ENCODE measurements around the gene TOR2A.
"Not testable (repeated sequence)": the region's sequence is repeated elsewhere in the genome, so short reads cannot be mapped to it uniquely, and the experiment has no call there.

The TOR2A gene

DNA sequence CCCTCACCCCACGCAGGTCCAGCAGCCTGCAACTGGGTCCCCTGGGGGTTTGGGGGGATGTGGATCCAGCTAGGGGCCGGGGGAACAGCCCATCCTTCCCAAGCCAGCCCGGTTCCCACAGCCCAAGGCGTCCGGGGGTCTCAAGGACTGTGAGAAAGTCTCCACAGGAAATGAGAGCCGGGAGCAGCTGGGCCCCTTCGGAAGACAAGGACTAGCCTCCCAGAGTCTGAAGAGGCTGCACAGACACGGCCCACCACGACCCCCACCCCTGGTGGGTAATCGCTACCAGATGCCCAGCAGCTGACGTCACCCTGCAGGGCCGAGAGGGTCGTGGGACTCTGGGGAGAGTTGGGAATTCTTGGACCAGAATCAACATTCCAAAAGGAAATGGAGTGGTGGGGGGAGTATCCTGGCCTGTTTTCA is 32.8 kb upstream of the TOR2A start:
- H3K27me3 ChIP-seq (ENCODE audit: insufficient read depth, low read length): no peaks in the 10 kb centered on the region
- peaks cover 10% of the 10 kb centered on the region for H3K4me1 ChIP-seq (ENCODE audit: control insufficient read depth, insufficient read depth, low read length, unreplicated experiment)
- H3K36me3 ChIP-seq (ENCODE audit: insufficient read depth, low read length): no peaks in the 10 kb centered on the region
- no peaks in the 10 kb centered on the region for H3K79me2 ChIP-seq (ENCODE audit: control insufficient read depth, insufficient read depth, low read length, unreplicated experiment)
- H3K27ac ChIP-seq (ENCODE audit: low read depth, low read length): no peak overlapping the region
- H3K4me3 ChIP-seq (ENCODE audit: low read depth, low read length): no peak overlapping the region
- H2AFZ ChIP-seq (ENCODE audit: low read length, unreplicated experiment): no peak overlapping the region

DNA sequence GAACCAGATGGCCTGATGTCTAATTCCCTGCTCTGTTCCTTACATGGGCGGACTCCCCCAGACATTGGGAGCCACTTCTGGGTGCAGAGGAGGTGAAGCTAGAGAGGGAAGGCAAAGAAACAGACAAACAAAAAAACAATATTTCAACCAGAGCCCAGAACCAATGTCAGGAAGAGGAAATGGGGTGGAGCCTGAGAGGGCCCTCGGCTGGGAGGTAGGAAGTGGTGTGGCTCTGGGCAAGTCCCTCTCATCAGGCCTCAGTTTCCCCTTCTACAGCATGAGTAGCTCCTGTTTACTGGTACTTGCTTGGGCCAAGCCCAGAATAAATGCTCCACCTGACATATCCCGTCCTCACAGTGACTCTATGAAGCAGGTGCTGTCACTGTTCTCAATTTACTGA is 32.3 kb upstream of the TOR2A start:
- Histone ChIP-seq H3K4me1 (ENCODE audit: control insufficient read depth, insufficient read depth, low read length, unreplicated experiment) (peaks cover 10% of the 10 kb centered on the region), H2AFZ (ENCODE audit: low read length, unreplicated experiment) (no peak overlapping the region), H3K36me3 (ENCODE audit: insufficient read depth, low read length) (no peaks in the 10 kb centered on the region), H3K27ac (ENCODE audit: low read depth, low read length) (no peak overlapping the region), H3K27me3 (ENCODE audit: insufficient read depth, low read length) (no peaks in the 10 kb centered on the region), H3K4me3 (ENCODE audit: low read depth, low read length) (no peak overlapping the region), H3K79me2 (ENCODE audit: control insufficient read depth, insufficient read depth, low read length, unreplicated experiment) (no peaks in the 10 kb centered on the region)

DNA sequence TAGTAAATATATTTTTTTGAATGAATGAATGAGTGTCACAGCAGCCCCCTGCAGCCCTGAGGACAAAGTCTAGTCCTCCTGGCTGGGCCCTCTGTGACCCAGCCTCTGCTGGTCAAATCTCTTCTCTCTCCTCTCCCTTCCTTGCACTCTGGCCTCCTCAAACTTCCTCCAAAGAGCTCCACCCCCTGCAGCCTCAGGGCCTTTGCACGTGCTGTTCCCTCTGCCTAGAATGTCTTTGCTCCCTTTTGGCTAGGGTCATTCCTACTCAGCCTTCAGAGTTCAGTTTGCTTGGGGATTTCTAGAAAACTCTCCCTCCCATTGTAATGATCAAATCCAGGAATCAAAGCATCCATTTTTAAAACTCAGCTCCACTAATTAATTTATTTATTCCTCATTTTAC is 30.3 kb upstream of the TOR2A start:
- Histone ChIP-seq H3K36me3 (ENCODE audit: insufficient read depth, low read length) (no peaks in the 10 kb centered on the region), H2AFZ (ENCODE audit: low read length, unreplicated experiment) (no peak overlapping the region), H3K79me2 (ENCODE audit: control insufficient read depth, insufficient read depth, low read length, unreplicated experiment) (no peaks in the 10 kb centered on the region), H3K4me3 (ENCODE audit: low read depth, low read length) (no peak overlapping the region), H3K27me3 (ENCODE audit: insufficient read depth, low read length) (no peaks in the 10 kb centered on the region), H3K27ac (ENCODE audit: low read depth, low read length) (no peak overlapping the region), H3K4me1 (ENCODE audit: control insufficient read depth, insufficient read depth, low read length, unreplicated experiment) (peaks cover 5% of the 10 kb centered on the region)

DNA sequence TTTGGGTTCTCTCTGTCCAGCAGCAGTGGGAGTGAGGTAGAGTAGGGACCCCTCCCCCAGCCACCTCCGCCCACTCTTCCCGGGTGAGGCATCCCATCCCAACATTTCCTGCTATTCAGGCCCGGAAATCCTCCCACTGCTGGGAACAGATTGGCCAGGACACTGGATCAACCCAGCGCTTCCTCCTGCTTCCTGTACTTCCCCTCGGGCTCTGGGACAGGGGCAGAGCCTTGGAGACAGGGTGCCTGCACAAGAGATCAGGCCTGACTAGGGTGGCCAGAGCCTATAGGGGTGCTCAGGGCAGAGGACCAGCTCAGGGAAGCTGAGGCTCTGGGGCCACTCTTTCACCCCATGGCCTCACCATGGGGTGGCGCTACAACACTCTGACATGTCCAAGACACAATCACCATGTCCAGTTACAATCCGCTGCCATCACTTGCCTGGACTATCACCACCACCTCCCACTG is 28.9 kb upstream of the TOR2A start:
- no peak overlapping the region for H3K4me3 ChIP-seq (ENCODE audit: low read depth, low read length)
- H3K36me3 ChIP-seq (ENCODE audit: insufficient read depth, low read length): no peaks in the 10 kb centered on the region
- H3K27me3 ChIP-seq (ENCODE audit: insufficient read depth, low read length): no peaks in the 10 kb centered on the region
- H3K4me1 ChIP-seq (ENCODE audit: control insufficient read depth, insufficient read depth, low read length, unreplicated experiment): peaks cover 4% of the 10 kb centered on the region
- no peak overlapping the region for H2AFZ ChIP-seq (ENCODE audit: low read length, unreplicated experiment)
- no peaks in the 10 kb centered on the region for H3K79me2 ChIP-seq (ENCODE audit: control insufficient read depth, insufficient read depth, low read length, unreplicated experiment)
- no peak overlapping the region for H3K27ac ChIP-seq (ENCODE audit: low read depth, low read length)

DNA sequence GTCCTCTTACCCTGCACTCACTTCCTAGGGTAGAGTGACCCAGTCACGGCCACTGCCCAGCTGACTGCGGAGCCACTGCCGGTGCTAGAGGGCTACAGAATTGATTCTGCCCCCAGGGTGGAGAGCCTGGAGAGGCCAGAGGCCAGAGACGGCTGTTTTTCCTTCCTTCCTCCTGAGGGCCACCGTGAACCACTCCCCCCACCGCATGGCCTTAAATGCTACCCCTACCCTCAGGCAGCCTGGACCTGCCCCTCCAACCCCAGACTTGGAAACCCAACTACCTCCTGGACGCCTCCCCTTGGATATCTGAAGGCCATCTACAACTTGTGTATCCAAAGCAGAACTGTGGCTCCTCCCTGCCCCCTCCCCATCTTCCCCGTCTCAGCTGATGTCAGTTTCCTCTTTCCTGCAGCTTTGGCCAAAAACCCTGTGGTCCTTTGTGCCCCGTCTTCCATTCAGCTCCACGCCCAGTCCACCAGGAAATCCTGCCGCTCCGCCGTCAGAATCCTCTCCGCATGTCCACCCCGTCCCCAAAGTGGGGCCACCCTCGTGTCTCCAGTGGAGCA is 27.1 kb upstream of the TOR2A start:
- Histone ChIP-seq H3K4me3 (ENCODE audit: low read depth, low read length) (no peak overlapping the region), H3K27me3 (ENCODE audit: insufficient read depth, low read length) (no peaks in the 10 kb centered on the region), H3K27ac (ENCODE audit: low read depth, low read length) (no peak overlapping the region), H3K36me3 (ENCODE audit: insufficient read depth, low read length) (no peaks in the 10 kb centered on the region), H3K4me1 (ENCODE audit: control insufficient read depth, insufficient read depth, low read length, unreplicated experiment) (peaks cover 4% of the 10 kb centered on the region), H3K79me2 (ENCODE audit: control insufficient read depth, insufficient read depth, low read length, unreplicated experiment) (no peaks in the 10 kb centered on the region), H2AFZ (ENCODE audit: low read length, unreplicated experiment) (no peak overlapping the region)

DNA sequence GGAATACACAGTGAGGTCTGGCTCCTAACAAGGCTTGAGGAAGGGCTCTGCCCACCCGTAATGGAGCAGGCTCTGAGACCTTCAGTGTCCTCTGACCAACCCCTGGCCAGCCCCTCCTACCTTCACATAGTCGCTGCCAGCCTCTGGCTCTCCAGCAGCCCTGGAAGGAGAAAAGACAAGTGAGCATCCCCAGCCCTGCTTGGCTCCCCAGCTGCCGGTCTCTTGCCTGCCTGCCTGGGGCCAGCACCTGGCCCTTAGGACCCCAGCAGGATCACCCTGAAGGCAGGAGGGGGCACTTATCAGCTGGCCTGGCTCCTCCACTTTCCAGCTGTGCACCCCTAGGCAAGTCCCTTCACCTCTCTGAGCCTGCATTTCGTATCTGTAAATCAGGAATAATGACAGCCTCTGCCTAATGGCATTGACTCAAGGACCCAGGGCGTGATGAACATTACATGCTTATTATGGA is 26.4 kb upstream of the TOR2A start:
- H3K4me3 ChIP-seq (ENCODE audit: low read depth, low read length): no peak overlapping the region
- H3K27me3 ChIP-seq (ENCODE audit: insufficient read depth, low read length): no peaks in the 10 kb centered on the region
- H3K36me3 ChIP-seq (ENCODE audit: insufficient read depth, low read length): no peaks in the 10 kb centered on the region
- H3K4me1 ChIP-seq (ENCODE audit: control insufficient read depth, insufficient read depth, low read length, unreplicated experiment): peaks cover 4% of the 10 kb centered on the region
- no peaks in the 10 kb centered on the region for H3K79me2 ChIP-seq (ENCODE audit: control insufficient read depth, insufficient read depth, low read length, unreplicated experiment)
- H2AFZ ChIP-seq (ENCODE audit: low read length, unreplicated experiment): no peak overlapping the region
- H3K27ac ChIP-seq (ENCODE audit: low read depth, low read length): no peak overlapping the region

DNA sequence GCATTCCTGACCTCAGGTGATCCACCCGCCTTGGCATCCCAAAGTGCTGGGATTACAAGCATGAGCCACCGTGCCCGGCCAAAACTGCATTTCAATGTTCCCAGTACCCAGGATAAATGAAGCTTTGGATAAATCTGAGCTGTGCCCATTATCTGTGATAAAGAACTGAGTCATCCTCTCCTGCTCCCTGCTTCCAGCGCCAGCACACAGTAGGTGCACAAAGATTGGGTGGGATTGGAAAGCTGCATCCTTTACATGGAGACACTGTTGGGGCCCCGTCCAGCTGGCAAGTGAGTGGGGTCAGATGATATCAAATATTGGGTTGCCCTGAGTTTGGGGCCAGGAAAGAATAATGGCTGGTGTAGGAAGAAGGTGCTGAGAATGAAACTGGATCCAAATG is 26.0 kb upstream of the TOR2A start:
- Histone ChIP-seq H3K4me3 (ENCODE audit: low read depth, low read length) (no peak overlapping the region), H3K27ac (ENCODE audit: low read depth, low read length) (no peak overlapping the region), H3K79me2 (ENCODE audit: control insufficient read depth, insufficient read depth, low read length, unreplicated experiment) (no peaks in the 10 kb centered on the region), H2AFZ (ENCODE audit: low read length, unreplicated experiment) (no peak overlapping the region), H3K36me3 (ENCODE audit: insufficient read depth, low read length) (no peaks in the 10 kb centered on the region), H3K27me3 (ENCODE audit: insufficient read depth, low read length) (0 out of 2 replicates have a peak, but pooled peaks cover 2% of the 10 kb centered on the region), H3K4me1 (ENCODE audit: control insufficient read depth, insufficient read depth, low read length, unreplicated experiment) (peaks cover 4% of the 10 kb centered on the region)

DNA sequence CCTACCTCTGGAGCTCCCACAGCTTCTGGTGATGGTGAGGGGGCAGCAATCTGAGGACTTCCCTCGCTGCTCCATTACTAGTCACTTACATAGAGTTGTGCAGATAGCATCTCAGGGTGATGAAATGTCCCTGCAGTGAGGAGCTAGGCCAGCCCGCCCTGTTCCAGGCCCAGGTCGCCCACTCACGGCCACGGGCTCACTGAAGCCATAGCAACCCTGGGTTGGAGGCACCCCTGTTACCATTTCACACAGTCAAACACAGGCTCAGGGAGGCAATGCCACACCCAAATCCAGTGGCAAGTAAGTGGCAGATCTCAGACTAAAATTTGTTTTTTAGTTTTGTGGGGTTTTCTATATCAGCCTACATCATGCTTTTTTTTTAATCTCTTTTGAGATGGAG is 23.7 kb upstream of the TOR2A start:
- Histone ChIP-seq H3K4me3 (ENCODE audit: low read depth, low read length) (no peak overlapping the region), H3K27ac (ENCODE audit: low read depth, low read length) (no peak overlapping the region), H2AFZ (ENCODE audit: low read length, unreplicated experiment) (no peak overlapping the region), H3K27me3 (ENCODE audit: insufficient read depth, low read length) (peaks cover 23% of the 10 kb centered on the region), H3K4me1 (ENCODE audit: control insufficient read depth, insufficient read depth, low read length, unreplicated experiment) (peaks cover 2% of the 10 kb centered on the region), H3K36me3 (ENCODE audit: insufficient read depth, low read length) (no peaks in the 10 kb centered on the region), H3K79me2 (ENCODE audit: control insufficient read depth, insufficient read depth, low read length, unreplicated experiment) (no peaks in the 10 kb centered on the region)

DNA sequence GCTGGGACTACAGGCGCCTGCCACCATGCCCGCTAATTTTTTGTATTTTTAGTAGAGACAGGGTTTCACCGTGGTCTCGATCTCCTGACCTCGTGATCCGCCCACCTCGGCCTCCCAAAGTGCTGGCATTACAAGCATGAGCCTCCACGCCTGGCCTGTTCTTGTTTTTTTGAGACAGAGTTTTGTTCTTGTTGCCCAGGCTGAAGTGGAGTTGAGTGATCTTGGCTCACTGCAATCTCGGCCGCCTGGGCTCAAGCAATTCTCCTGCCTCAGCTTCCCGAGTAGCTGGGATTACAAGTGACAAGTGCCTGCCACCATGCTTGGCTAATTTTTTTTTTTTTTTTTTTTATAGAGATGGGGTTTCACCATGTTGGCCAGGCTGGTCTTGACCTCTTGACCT is 21.7 kb upstream of the TOR2A start:
- H3K79me2 ChIP-seq (ENCODE audit: control insufficient read depth, insufficient read depth, low read length, unreplicated experiment); H3K4me3 ChIP-seq (ENCODE audit: low read depth, low read length); H3K36me3 ChIP-seq (ENCODE audit: insufficient read depth, low read length); H2AFZ ChIP-seq (ENCODE audit: low read length, unreplicated experiment); H3K4me1 ChIP-seq (ENCODE audit: control insufficient read depth, insufficient read depth, low read length, unreplicated experiment); H3K27ac ChIP-seq (ENCODE audit: low read depth, low read length): not testable (repeated sequence)
- H3K27me3 ChIP-seq (ENCODE audit: insufficient read depth, low read length): peaks cover 43% of the 10 kb centered on the region

DNA sequence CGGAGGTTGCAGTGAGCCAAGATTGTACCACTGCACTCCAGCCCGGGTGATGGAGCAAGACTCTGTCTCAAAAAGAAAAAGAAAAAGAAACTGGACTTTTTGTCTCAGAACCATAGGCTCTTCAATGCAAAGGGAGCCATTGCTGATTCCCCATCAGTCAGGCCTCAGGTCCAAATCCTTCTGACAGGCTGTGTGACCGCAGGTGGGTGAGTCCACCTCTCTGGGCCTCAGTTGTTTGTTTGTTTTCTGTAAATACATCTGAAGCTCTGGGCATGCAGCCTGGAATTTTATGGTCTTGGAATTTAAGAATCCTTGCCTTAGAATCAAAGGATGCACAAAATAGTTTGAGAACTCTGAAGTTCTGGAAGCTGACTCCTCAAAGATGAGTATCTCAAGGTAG is 21.1 kb upstream of the TOR2A start:
- Histone ChIP-seq H3K36me3 (ENCODE audit: insufficient read depth, low read length) (no peaks in the 10 kb centered on the region), H3K79me2 (ENCODE audit: control insufficient read depth, insufficient read depth, low read length, unreplicated experiment) (no peaks in the 10 kb centered on the region), H3K4me1 (ENCODE audit: control insufficient read depth, insufficient read depth, low read length, unreplicated experiment) (no peaks in the 10 kb centered on the region), H3K4me3 (ENCODE audit: low read depth, low read length) (no peak overlapping the region), H3K27me3 (ENCODE audit: insufficient read depth, low read length) (peaks cover 47% of the 10 kb centered on the region), H3K27ac (ENCODE audit: low read depth, low read length) (no peak overlapping the region), H2AFZ (ENCODE audit: low read length, unreplicated experiment) (no peak overlapping the region)
